ENCODE results near the gene MKLN1.

- TF ChIP-seq, protein P1, sequence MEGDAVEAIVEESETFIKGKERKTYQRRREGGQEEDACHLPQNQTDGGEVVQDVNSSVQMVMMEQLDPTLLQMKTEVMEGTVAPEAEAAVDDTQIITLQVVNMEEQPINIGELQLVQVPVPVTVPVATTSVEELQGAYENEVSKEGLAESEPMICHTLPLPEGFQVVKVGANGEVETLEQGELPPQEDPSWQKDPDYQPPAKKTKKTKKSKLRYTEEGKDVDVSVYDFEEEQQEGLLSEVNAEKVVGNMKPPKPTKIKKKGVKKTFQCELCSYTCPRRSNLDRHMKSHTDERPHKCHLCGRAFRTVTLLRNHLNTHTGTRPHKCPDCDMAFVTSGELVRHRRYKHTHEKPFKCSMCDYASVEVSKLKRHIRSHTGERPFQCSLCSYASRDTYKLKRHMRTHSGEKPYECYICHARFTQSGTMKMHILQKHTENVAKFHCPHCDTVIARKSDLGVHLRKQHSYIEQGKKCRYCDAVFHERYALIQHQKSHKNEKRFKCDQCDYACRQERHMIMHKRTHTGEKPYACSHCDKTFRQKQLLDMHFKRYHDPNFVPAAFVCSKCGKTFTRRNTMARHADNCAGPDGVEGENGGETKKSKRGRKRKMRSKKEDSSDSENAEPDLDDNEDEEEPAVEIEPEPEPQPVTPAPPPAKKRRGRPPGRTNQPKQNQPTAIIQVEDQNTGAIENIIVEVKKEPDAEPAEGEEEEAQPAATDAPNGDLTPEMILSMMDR (IDR thresholded peaks at IDR 0.05), result no peak
- TF ChIP-seq POLR2AphosphoS5 (IDR thresholded peaks at IDR 0.05; ENCODE audit: insufficient read depth in 1 of 2, low read depth in 1 of 2), result no peak
Measured at GRCh38 chr7:131390275-131390674, 62.6 kb downstream of the MKLN1 start.
